ENCODE results near the gene MAPK10. TPM values are rescaled to one million over a fixed set of nuclear protein-coding genes. Genes with fewer than 3 reads are reported as not detected.

The MAPK10 gene
- total and polyA plus RNA-seq, 2 of the 8 experiments (the other 6 are each of a cell fraction or from before 2014, with no cell fraction given), result 2.5 to 3.1 TPM

- TF ChIP-seq CHD7 (IDR thresholded peaks at IDR 0.05; ENCODE audit: insufficient replicate concordance, low read length) (no peak), SIX5 (IDR thresholded peaks at IDR 0.05; ENCODE audit: low read depth, low read length) (no peak), MAX (IDR thresholded peaks at IDR 0.05) (no peak), TAF1 (IDR thresholded peaks at IDR 0.05; ENCODE audit: low read depth, low read length) (no peak), POU5F1 (IDR thresholded peaks at IDR 0.05; ENCODE audit: low read depth, low read length) (no peak), E2F6 (IDR thresholded peaks at IDR 0.05) (no peak), TCF12 (IDR thresholded peaks at IDR 0.05; ENCODE audit: low read depth, low read length) (no peak)
Measured at GRCh38 chr4:85940151-85940550, 419.7 kb downstream of the MAPK10 start (continued).
